ENCODE measurements around the gene R3HDM1.

- TF ChIP-seq CTCF (IDR thresholded peaks at IDR 0.05), result no peak
- TF ChIP-seq POLR2A (IDR thresholded peaks at IDR 0.05; ENCODE audit: low read depth), result no peak
Measured at GRCh38 chr2:135762022-135762421, 230.7 kb downstream of the R3HDM1 start.

All from esophagus muscularis mucosa (tissue), 3 donors.